Subcutaneous abdominal adipose tissue (tissue), 5 donors: ENCODE measurements around the gene HDAC11.

Source experiments
- H3K27ac ChIP-seq: one replicate; pipeline ENCODE4 v1.7.0; 2013; ENCODE audit warnings: low read depth, mild to moderate bottlenecking, inconsistent platforms, low read length, moderate library complexity
- H3K27me3 ChIP-seq, 5 donors: one replicate each; pipeline ENCODE4 v1.7.0; 2013; ENCODE audit warnings: low read length in 5 of 5, inconsistent platforms in 1 of 5; ENCODE audit not compliant: control insufficient read depth in 5 of 5, insufficient read depth in 4 of 5
- H3K36me3 ChIP-seq, 5 donors: one replicate each; pipeline ENCODE4 v1.7.0; 2013; ENCODE audit warnings: low read length in 5 of 5; ENCODE audit not compliant: control insufficient read depth in 5 of 5, insufficient read depth in 5 of 5
- H3K4me1 ChIP-seq, 5 donors: one replicate each; pipeline ENCODE4 v1.7.0; 2013; ENCODE audit warnings: low read length in 5 of 5, mild to moderate bottlenecking in 3 of 5, moderate library complexity in 1 of 5; ENCODE audit not compliant: control insufficient read depth in 5 of 5, insufficient read depth in 5 of 5
- H3K4me3 ChIP-seq, 5 donors: one replicate each; pipeline ENCODE4 v1.7.0; 2013; ENCODE audit warnings: low read length in 5 of 5, low read depth in 1 of 5
- H3K9ac ChIP-seq, 5 donors: one replicate each; pipeline ENCODE4 v1.7.0; 2013; ENCODE audit warnings: low read length in 5 of 5, mild to moderate bottlenecking in 4 of 5, moderate library complexity in 3 of 5
- H3K9me3 ChIP-seq, 5 donors: one replicate each; pipeline ENCODE4 v1.7.0; 2013; ENCODE audit warnings: low read length in 5 of 5; ENCODE audit not compliant: control insufficient read depth in 5 of 5
- donor health status: healthy.
- donor health status: healthy.
- donor health status: healthy.
- donor health status: healthy.
- donor health status: healthy.

Gene HDAC11

GRCh38 chr3:13555753-13556152 lies 75.6 kb downstream of the HDAC11 start:
- Histone ChIP-seq H3K4me3 (peak overlapping the region in 1 of 5 donors; percentile 1), H3K27me3 (peaks cover 0 to 7% (median 2%) of the 10 kb centered on the region in 5 donors), H3K36me3 (peaks cover 0 to 3% (median 0%) of the 10 kb centered on the region in 5 donors), H3K9me3 (peaks cover 0 to 3% (median 0%) of the 10 kb centered on the region in 5 donors), H3K27ac (peak overlapping the region; percentile 59), H3K9ac (no peak overlapping the region), H3K4me1 (peaks cover 11 to 77% (median 68%) of the 10 kb centered on the region in 5 donors)
